SK-N-SH treated with all-trans-retinoic acid at 6 μM for 48 hours (cell line): ENCODE data around the gene ARHGAP12.
A peak's percentile ranks its signal among the peaks of the same experiment; 100 is the strongest.

Experiments
- ATAC-seq: fragments of 200-7000 bp; cut with Tn5 transposase; 3 replicates; pipeline ENCODE4 v1.9.1; 2020; ENCODE audit warnings: mild to moderate bottlenecking, moderate library complexity
- ARNTL ChIP-seq: fragments of 450-650 bp; formaldehyde crosslinking; IDR thresholded peaks from 2 replicates; pipeline ENCODE4 v1.5.0; 2020; ENCODE audit warnings: low read depth, mild to moderate bottlenecking, moderate library complexity, borderline replicate concordance
- CSDC2 ChIP-seq: fragments of 250-450 bp; sonication (Bioruptor Pico); IDR thresholded peaks from 2 replicates; pipeline ENCODE4 v1.5.0; 2020; ENCODE audit warnings: mild to moderate bottlenecking, moderate library complexity
- ISL1 ChIP-seq: fragments of 250-450 bp; sonication (Bioruptor Pico); IDR thresholded peaks from 2 replicates; pipeline ENCODE4 v2.1.2; 2022; ENCODE audit warnings: mild to moderate bottlenecking, moderate library complexity
- OSR1 ChIP-seq: fragments of 250-450 bp; sonication (Bioruptor Pico); IDR thresholded peaks from 2 replicates; pipeline ENCODE4 v1.8.0; 2022; ENCODE audit warnings: moderate library complexity, mild to moderate bottlenecking, inconsistent platforms
- RARB ChIP-seq: fragments of 250-450 bp; sonication (Bioruptor Pico); IDR thresholded peaks from 2 replicates; pipeline ENCODE4 v1.8.0; 2021; ENCODE audit warnings: mild to moderate bottlenecking, moderate library complexity
- SNAI2 ChIP-seq: fragments of 250-450 bp; sonication (Bioruptor Pico); IDR thresholded peaks from 2 replicates; pipeline ENCODE4 v1.5.0; 2020; ENCODE audit warnings: mild to moderate bottlenecking, moderate library complexity
- TCF4 ChIP-seq: fragments of 250-450 bp; sonication (Bioruptor Pico); IDR thresholded peaks from 2 replicates; pipeline ENCODE4 v1.8.0; 2021; ENCODE audit warnings: mild to moderate bottlenecking, moderate library complexity, borderline replicate concordance
- TOX ChIP-seq: fragments of 250-450 bp; sonication (Bioruptor Pico); IDR thresholded peaks from 2 replicates; pipeline ENCODE4 v1.8.0; 2021; ENCODE audit warnings: mild to moderate bottlenecking, moderate library complexity, borderline replicate concordance
- ZFP3 ChIP-seq: fragments of 250-450 bp; sonication (Bioruptor Pico); IDR thresholded peaks from 2 replicates; pipeline ENCODE4 v1.5.0; 2020; ENCODE audit warnings: mild to moderate bottlenecking, moderate library complexity
- ZFP30 ChIP-seq: fragments of 450-650 bp; formaldehyde crosslinking; IDR thresholded peaks from 2 replicates; pipeline ENCODE4 v1.5.0; 2022; ENCODE audit warnings: mild to moderate bottlenecking, moderate library complexity
- ZNF565 ChIP-seq: fragments of 450-650 bp; formaldehyde crosslinking; conservative IDR thresholded peaks from 2 replicates; pipeline ENCODE4 v1.5.0; 2020; ENCODE audit warnings: low read depth, mild to moderate bottlenecking, moderate library complexity
- ZNF70 ChIP-seq: fragments of 450-650 bp; formaldehyde crosslinking; IDR thresholded peaks from 2 replicates; pipeline ENCODE4 v1.5.0; 2020; ENCODE audit warnings: mild to moderate bottlenecking, moderate library complexity
- ZNF8 ChIP-seq: fragments of 450-650 bp; formaldehyde crosslinking; IDR thresholded peaks from 2 replicates; pipeline ENCODE4 v1.5.0; 2020; ENCODE audit warnings: mild to moderate bottlenecking, moderate library complexity
- TF ChIP-seq, protein P1 (sequence below): fragments of 250-450 bp; sonication (Bioruptor Pico); IDR thresholded peaks from 2 replicates; pipeline ENCODE4 v1.5.0; 2020; ENCODE audit warnings: mild to moderate bottlenecking, moderate library complexity
- TF ChIP-seq, protein P2 (sequence below): fragments of 250-450 bp; sonication (Bioruptor Pico); IDR thresholded peaks from 2 replicates; pipeline ENCODE4 v1.8.0; 2021; ENCODE audit warnings: low read depth, mild to moderate bottlenecking, moderate library complexity, borderline replicate concordance
- TF ChIP-seq, protein P3 (sequence below): fragments of 250-450 bp; sonication (Bioruptor Pico); IDR thresholded peaks from 2 replicates; pipeline ENCODE4 v1.8.0; 2020; ENCODE audit warnings: mild to moderate bottlenecking, moderate library complexity, borderline replicate concordance
- TF ChIP-seq, protein P4 (sequence below): fragments of 250-450 bp; sonication (Bioruptor Pico); IDR thresholded peaks from 2 replicates; pipeline ENCODE4 v1.5.1; 2020; ENCODE audit warnings: low read depth, mild to moderate bottlenecking, moderate library complexity
- TF ChIP-seq, protein P5 (sequence below): fragments of 250-450 bp; sonication (Bioruptor Pico); IDR thresholded peaks from 2 replicates; pipeline ENCODE4 v1.5.1; 2021; ENCODE audit warnings: mild to moderate bottlenecking, moderate library complexity

Gene ARHGAP12

DNA sequence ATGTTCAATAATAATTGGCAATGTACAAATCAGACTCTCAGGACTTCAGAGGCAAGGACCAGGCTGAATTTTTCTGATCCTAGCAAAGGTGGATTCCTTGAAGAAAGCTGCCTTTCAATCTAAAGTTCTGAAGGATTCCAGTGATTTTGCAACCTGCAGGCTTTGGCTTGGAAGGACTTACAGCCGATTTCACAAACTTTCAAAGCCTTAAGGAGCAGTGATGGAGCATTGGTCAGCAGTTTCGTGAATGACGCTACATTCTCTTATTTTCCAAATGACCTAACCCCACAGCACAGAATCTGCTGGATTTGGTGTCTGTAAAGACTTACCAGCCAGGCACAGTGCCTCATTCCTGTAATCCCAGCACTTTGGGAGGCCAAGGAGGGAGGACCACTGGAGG lies 167.5 kb downstream of the ARHGAP12 start:
- no peak for TF ChIP-seq CSDC2
- ATAC-seq, result no peak

DNA sequence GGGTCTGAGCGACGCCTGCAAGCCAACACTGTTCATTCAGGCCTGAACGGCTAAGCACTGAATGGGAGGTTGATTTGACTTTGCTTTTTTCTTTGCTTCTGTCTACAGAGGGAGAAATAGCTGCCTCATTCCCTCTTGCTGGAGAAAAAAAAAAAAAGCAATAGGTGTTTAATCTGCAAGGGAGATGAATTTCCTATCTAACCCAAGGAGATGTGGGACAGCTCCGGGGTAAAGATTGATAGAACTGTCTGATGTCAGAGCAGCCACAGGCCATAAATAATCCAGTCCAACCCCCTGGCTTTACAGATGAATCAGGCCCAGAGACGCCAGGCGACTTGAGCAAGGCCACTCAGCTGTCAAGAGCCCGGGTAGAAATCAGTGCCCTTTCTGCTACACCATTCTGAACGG lies 168.0 kb downstream of the ARHGAP12 start:
- TF ChIP-seq, protein P1, sequence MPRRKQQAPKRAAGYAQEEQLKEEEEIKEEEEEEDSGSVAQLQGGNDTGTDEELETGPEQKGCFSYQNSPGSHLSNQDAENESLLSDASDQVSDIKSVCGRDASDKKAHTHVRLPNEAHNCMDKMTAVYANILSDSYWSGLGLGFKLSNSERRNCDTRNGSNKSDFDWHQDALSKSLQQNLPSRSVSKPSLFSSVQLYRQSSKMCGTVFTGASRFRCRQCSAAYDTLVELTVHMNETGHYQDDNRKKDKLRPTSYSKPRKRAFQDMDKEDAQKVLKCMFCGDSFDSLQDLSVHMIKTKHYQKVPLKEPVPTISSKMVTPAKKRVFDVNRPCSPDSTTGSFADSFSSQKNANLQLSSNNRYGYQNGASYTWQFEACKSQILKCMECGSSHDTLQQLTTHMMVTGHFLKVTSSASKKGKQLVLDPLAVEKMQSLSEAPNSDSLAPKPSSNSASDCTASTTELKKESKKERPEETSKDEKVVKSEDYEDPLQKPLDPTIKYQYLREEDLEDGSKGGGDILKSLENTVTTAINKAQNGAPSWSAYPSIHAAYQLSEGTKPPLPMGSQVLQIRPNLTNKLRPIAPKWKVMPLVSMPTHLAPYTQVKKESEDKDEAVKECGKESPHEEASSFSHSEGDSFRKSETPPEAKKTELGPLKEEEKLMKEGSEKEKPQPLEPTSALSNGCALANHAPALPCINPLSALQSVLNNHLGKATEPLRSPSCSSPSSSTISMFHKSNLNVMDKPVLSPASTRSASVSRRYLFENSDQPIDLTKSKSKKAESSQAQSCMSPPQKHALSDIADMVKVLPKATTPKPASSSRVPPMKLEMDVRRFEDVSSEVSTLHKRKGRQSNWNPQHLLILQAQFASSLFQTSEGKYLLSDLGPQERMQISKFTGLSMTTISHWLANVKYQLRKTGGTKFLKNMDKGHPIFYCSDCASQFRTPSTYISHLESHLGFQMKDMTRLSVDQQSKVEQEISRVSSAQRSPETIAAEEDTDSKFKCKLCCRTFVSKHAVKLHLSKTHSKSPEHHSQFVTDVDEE (CRISPR knock-in tag), result 0 out of 2 replicates have a peak, but pooled peaks have one; percentile 7
- TF ChIP-seq, protein P2, sequence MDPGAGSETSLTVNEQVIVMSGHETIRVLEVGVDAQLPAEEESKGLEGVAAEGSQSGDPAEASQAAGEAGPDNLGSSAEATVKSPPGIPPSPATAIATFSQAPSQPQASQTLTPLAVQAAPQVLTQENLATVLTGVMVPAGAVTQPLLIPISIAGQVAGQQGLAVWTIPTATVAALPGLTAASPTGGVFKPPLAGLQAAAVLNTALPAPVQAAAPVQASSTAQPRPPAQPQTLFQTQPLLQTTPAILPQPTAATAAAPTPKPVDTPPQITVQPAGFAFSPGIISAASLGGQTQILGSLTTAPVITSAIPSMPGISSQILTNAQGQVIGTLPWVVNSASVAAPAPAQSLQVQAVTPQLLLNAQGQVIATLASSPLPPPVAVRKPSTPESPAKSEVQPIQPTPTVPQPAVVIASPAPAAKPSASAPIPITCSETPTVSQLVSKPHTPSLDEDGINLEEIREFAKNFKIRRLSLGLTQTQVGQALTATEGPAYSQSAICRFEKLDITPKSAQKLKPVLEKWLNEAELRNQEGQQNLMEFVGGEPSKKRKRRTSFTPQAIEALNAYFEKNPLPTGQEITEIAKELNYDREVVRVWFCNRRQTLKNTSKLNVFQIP, result no peak
- ATAC-seq, result peak; percentile 25; the same call in 2 of the 3 replicates

DNA sequence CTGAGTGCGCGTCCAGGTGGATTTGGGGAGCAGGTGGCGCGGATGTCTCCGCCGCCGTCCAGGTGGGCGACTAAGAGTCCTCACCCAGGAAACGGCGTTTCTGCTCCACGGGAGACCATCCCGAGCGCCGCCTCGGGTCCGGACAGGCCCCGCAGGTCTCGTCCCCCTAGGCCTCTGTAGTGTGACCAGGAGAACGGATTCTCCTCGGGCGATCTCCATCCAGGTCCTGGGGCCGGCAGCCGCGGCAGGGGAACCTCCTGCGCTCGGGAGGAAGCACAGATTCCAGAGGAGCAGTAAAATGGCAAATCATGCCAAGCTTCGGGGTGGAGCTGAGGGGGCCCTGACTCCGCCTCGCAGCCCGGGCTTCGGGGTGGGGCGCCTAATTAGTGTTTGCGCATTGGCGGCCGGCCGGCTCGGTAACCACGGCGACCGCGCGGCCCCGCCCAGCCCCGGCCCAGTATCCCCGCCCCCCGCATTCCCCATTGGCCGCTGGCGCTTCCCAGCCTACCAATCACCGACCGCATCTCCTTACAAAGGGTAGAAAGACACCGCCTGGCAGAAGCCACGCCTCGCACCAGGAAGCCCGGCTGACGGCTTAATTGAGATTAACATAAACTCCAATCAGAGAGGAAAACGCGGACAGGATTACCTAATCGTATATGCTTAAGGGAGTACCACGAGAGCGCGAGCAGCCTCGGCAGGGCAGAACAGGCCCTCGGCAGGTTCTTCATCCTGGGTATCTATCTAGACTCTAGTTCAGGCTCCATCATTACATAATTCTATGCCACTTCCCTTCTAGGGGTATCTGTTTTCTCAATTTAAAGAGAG lies 168.6 kb downstream of the ARHGAP12 start:
- no peak for TF ChIP-seq OSR1 (CRISPR knock-in tag)
- TF ChIP-seq, protein P3, sequence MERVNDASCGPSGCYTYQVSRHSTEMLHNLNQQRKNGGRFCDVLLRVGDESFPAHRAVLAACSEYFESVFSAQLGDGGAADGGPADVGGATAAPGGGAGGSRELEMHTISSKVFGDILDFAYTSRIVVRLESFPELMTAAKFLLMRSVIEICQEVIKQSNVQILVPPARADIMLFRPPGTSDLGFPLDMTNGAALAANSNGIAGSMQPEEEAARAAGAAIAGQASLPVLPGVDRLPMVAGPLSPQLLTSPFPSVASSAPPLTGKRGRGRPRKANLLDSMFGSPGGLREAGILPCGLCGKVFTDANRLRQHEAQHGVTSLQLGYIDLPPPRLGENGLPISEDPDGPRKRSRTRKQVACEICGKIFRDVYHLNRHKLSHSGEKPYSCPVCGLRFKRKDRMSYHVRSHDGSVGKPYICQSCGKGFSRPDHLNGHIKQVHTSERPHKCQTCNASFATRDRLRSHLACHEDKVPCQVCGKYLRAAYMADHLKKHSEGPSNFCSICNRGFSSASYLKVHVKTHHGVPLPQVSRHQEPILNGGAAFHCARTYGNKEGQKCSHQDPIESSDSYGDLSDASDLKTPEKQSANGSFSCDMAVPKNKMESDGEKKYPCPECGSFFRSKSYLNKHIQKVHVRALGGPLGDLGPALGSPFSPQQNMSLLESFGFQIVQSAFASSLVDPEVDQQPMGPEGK (CRISPR knock-in tag), result 0 out of 2 replicates have a peak, but pooled peaks have one; percentile 41
- no peak for TF ChIP-seq TOX (CRISPR knock-in tag)
- TF ChIP-seq, protein P1 (CRISPR knock-in tag), result 0 out of 2 replicates have a peak, but pooled peaks have one; percentile 8

DNA sequence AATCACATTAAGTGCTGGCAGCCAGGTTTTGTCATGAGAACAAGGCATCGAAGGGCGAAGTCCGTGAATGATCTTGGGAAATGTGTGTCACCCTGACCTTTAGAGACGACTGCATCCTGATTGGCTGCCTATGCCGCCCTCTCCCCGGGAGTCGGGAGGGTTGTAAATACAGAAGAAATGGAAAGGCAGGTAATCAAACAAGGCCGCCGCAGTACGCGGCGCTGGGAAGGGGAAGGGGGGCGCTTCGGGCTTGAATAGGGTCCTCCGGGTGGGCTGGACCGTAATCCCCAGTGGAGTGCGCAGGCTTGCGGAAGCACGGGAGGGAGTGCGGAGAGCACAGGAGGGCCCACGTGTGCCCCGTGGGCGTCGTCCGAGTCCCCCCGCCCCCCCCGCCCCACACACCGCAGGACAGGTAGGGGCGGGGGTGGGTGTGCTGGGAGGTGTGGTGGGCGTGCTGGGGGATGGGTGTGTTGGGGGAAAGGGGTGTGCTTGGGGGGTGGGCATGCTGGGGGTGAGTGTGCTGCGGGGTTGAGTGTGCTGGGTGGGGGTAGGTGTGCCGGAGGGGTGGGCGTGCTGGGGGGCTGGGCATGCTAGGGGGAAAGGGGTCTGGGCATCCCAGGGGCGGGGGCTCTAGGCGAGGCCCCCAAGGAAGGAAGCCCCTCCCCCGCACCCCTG lies 169.4 kb downstream of the ARHGAP12 start:
- TF ChIP-seq, protein P4, sequence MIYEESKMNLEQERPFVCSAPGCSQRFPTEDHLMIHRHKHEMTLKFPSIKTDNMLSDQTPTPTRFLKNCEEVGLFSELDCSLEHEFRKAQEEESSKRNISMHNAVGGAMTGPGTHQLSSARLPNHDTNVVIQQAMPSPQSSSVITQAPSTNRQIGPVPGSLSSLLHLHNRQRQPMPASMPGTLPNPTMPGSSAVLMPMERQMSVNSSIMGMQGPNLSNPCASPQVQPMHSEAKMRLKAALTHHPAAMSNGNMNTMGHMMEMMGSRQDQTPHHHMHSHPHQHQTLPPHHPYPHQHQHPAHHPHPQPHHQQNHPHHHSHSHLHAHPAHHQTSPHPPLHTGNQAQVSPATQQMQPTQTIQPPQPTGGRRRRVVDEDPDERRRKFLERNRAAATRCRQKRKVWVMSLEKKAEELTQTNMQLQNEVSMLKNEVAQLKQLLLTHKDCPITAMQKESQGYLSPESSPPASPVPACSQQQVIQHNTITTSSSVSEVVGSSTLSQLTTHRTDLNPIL (CRISPR knock-in tag), result no peak
- TF ChIP-seq ZFP3 (no peak), ZFP30 (CRISPR knock-in tag) (no peak), ARNTL (no peak), OSR1 (CRISPR knock-in tag) (no peak), ZNF8 (CRISPR knock-in tag) (no peak), RARB (CRISPR knock-in tag) (no peak), TCF4 (CRISPR knock-in tag) (no peak), SNAI2 (CRISPR knock-in tag) (no peak), ZNF565 (CRISPR knock-in tag) (no peak), CSDC2 (no peak), ZNF70 (CRISPR knock-in tag) (no peak), ISL1 (no peak)
- TF ChIP-seq, protein P5, sequence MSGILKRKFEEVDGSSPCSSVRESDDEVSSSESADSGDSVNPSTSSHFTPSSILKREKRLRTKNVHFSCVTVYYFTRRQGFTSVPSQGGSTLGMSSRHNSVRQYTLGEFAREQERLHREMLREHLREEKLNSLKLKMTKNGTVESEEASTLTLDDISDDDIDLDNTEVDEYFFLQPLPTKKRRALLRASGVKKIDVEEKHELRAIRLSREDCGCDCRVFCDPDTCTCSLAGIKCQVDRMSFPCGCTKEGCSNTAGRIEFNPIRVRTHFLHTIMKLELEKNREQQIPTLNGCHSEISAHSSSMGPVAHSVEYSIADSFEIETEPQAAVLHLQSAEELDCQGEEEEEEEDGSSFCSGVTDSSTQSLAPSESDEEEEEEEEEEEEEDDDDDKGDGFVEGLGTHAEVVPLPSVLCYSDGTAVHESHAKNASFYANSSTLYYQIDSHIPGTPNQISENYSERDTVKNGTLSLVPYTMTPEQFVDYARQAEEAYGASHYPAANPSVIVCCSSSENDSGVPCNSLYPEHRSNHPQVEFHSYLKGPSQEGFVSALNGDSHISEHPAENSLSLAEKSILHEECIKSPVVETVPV, result no peak

More for the DNA sequence above, 168.6 kb downstream of the ARHGAP12 start:
- ATAC-seq, result peak; percentile 97

More for the DNA sequence above, 169.4 kb downstream of the ARHGAP12 start:
- no peak for ATAC-seq
